ENCODE measurements around the gene DNAJC1.
"Not testable (repeated sequence)": the region's sequence is repeated elsewhere in the genome, so short reads cannot be mapped to it uniquely, and the experiment has no call there.

The DNAJC1 gene

DNA sequence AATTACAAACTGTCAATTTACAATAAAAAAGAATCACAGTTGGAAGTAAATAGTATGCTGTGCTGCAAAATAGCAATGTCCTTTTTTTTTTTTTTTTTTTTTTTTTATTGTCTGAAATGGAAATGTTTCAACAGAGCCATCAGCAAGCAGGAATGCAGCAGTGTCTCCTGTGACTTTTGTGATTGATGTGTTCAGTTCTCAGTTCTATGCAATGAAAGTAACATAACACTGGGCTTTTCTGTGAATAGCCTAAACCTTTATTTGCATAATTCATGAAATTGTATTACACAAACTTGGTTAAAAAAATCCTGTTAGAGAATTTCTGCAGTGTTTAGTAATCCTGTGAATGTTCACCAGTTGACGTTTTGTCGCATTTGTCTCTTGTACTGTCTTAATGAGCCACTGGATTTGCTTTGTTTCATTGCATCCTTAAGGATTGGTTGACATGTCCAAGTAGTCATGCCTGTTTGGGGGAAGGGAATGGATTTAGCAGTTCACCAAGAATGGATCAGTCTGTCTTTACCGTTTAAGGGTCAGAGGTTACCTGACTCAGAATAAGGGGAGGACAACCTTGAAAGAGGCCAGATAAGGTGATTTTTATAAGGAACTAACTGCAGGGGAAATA lies 276.8 kb downstream of the DNAJC1 start:
- no peak for DNase-seq (ENCODE audit: low spot score)

- DNase-seq (ENCODE audit: low spot score) = peak; percentile 66
Observed at GRCh38 chr10:21724687-21725367, 278.7 kb downstream of the DNAJC1 start.

DNA sequence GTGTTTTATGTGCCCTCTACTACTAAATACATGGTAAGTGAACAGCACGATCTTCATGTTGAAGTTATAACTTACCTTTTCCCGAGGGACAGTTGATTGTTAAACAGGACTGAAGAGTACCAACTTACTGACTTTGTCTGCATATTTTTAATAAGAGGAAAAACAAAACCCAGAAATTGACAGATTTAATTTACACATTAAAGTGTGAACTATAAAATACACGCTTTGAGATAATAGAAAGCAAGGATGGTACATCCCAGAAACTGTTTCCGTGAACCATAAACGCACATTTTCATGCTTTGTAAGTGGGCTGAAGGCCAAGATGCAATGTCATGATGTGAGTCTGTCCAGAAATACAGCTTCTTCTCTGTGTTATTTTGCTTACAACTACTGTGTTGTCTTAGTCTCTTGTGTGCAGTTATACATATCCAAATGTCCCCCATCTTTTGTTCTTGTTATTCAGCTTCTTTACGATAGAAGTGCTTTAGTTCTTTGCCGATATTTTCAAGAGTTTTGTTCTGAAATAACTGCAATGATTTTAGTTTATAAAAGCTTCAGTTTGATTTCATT lies 279.4 kb downstream of the DNAJC1 start:
- DNase-seq (ENCODE audit: low spot score) = peak; percentile 12

- DNase-seq (ENCODE audit: low spot score) = no peak
Observed at GRCh38 chr10:21722209-21722608, 281.3 kb downstream of the DNAJC1 start.

GRCh38 chr10:21721000-21721665 lies 282.4 kb downstream of the DNAJC1 start:
- no peak for DNase-seq (ENCODE audit: low spot score)

GRCh38 chr10:21720090-21720489 lies 283.4 kb downstream of the DNAJC1 start:
- no peak for DNase-seq (ENCODE audit: low spot score)

DNA sequence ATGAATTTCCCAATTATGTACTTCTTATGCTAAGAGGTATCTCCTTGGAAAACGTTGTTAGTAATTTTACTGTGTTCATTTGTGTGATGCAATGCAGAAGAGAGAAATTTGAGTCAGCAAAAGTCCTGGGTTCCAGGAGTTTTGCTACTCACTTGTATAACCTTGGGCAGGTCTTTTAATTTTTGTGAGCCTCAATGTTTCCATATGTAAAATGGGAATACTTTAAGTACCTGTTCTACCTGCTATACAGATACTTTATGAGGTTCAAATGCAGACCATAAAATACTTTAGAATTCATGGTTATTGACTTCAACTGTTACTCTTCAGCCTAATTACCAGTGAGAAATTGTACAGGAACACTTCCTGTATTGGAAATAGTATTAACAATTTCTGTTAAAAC lies 284.0 kb downstream of the DNAJC1 start:
- DNase-seq (ENCODE audit: low spot score) = no peak

GRCh38 chr10:21717437-21718054 lies 286.0 kb downstream of the DNAJC1 start:
- DNase-seq (ENCODE audit: low spot score) = not testable (repeated sequence)

- no peak for DNase-seq (ENCODE audit: low spot score)
Observed at GRCh38 chr10:21715531-21716195, 287.9 kb downstream of the DNAJC1 start.

GRCh38 chr10:21712975-21713374 lies 290.6 kb downstream of the DNAJC1 start:
- no peak for DNase-seq (ENCODE audit: low spot score)

GRCh38 chr10:21707498-21707897 lies 296.0 kb downstream of the DNAJC1 start:
- no peak for DNase-seq (ENCODE audit: low spot score)

Measured in hematopoietic multipotent progenitor cell treated with erythropoietin and hydrocortisone succinate and interleukin-3 and kit ligand, for 17 days (in vitro differentiated cells).